Choroid plexus epithelial cell (primary cell): ENCODE results near the gene SHC4.

Source experiments
- DNase-seq: peaks from one replicate; pipeline ENCODE4 v3.0.0-alpha.2; 2010; ENCODE audit warnings: low read depth
- H3K4me3 ChIP-seq: 2 replicates; pipeline ENCODE4 v1.5.1; 2011; ENCODE audit warnings: low read depth, mild to moderate bottlenecking, control low read depth, low read length, moderate library complexity
- CTCF ChIP-seq: conservative IDR thresholded peaks from 2 replicates; pipeline ENCODE4 v1.5.1; 2011; ENCODE audit warnings: low read depth, mild to moderate bottlenecking, control low read depth, inconsistent platforms, low read length, moderate library complexity

SHC4 gene

GRCh38 chr15:48967336-48967735 lies 3.6 kb upstream of the SHC4 start:
- H3K4me3 ChIP-seq = no peak overlapping the region
- TF ChIP-seq CTCF = no peak
- no peak for DNase-seq

GRCh38 chr15:48966595-48967301 lies 3.0 kb upstream of the SHC4 start:
- no peak overlapping the region for H3K4me3 ChIP-seq
- peak; percentile 65 for DNase-seq
- no peak for TF ChIP-seq CTCF

- no peak overlapping the region for H3K4me3 ChIP-seq
- DNase-seq = peak; percentile 83
- peak; percentile 65 for TF ChIP-seq CTCF
These were observed 2.3 kb upstream of the SHC4 start for GRCh38 chr15:48965972-48966371.

DNA sequence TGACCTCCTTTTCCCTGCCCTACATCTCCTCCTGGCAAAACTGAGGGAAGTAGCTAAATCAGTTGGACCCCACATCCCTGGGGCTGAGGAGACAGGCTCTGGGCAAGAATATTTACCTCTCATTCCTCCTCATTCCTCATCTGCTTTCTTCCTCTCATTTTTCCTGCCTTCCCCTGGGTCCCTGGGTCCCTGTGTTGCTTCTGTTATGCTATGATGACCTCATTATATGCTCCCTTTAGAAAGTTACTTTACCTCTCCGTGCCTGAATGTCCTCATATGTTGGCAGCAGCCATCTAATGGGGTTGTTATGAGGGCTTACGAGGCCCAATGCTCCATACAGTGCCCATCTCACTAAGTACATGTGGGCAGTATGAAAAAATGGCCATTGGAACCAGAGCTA lies 1.2 kb upstream of the SHC4 start:
- H3K4me3 ChIP-seq = no peak overlapping the region
- TF ChIP-seq CTCF = no peak
- no peak for DNase-seq

GRCh38 chr15:48962662-48963523 lies 826 bp downstream of the SHC4 start:
- H3K4me3 ChIP-seq = peak overlapping the region; percentile 69
- DNase-seq = peak; percentile 64
- no peak for TF ChIP-seq CTCF

- DNase-seq = no peak
- no peak overlapping the region for H3K4me3 ChIP-seq
- TF ChIP-seq CTCF = no peak
These were observed 7.8 kb downstream of the SHC4 start for GRCh38 chr15:48955967-48956366.
